ENCODE measurements around the gene OGFRL1. TPM values are rescaled to one million over a fixed set of nuclear protein-coding genes. Genes with fewer than 3 reads are reported as not detected.

The OGFRL1 gene
- total RNA-seq, 4 donors from 2014 or later, result 35.5 to 73.3 (median 65.7) TPM

DNA sequence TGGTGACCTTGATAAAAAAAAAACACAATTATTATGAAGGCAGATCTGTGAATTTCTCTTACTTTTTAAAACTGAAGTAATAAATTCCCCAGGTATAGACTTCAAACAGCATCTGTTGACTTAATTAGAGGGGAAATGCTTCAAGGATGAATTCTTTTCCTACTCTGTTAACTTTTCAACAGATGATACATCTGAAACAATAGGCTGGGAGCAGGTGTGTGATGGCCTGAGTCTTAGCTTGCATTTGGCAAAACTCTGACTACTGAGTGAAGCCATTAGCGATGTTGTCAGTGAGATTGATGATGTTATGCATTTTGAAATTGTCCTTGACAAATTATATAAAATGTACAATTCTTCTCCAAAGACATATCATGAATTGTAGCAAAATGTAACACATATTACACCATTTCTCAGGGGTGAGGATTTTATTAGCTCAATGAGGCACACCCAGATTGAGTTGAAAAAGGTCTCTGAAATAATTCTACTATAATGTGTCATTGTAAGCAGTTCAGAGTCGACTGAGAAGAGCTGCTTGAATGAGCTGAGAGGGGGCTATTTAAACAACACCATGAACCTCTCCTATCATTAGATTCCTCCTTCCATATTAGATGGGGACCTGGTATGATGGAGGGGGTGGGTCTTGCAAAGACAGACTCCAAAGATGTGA, 39.6 kb upstream of the OGFRL1 start:
- DNase-seq (ENCODE audit: low spot score in 2 of 2), result no peak
- no peaks in the 10 kb centered on the region for H3K36me3 ChIP-seq
- TF ChIP-seq EP300 (IDR thresholded peaks at IDR 0.05) (no peak), POLR2AphosphoS5 (IDR thresholded peaks at IDR 0.05) (no peak), CTCF (IDR thresholded peaks at IDR 0.05) (no peak), POLR2A (IDR thresholded peaks at IDR 0.05) (no peak)
- WGBS, result 54% methylated on average over 2 of the region's 2 CpGs
- no peak overlapping the region for H3K4me3 ChIP-seq
- no peaks in the 10 kb centered on the region for H3K9me3 ChIP-seq
- H3K27me3 ChIP-seq, result no peaks in the 10 kb centered on the region
- H3K27ac ChIP-seq, result no peak overlapping the region
- H3K4me1 ChIP-seq, result peaks cover 4% of the 10 kb centered on the region

DNA sequence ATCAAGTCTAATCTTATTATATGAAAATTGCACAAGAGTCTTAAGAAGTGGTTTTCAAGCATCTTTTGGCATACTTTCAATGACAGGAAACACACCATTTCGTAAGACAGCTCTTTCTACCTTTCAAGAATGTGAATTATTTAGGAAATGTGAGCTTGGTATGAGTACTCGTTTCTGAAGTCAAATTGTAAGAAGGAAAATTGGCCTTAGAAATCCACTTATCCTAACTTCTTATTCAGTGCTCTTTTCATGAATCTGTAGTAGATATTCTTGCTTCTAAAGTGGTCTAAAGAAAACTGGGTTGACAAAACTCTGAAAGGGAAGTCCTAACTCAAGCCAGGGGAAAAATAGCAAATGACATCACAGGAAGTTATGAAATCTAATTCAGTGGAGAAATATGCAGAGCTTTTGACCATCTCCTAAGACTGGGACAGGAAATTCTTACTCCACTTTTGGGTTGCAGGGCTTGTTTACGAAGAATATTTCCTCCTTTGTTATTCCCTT, 38.5 kb upstream of the OGFRL1 start:
- no peaks in the 10 kb centered on the region for H3K9me3 ChIP-seq
- WGBS, result 42% methylated on average over 3 of the region's 3 CpGs
- no peaks in the 10 kb centered on the region for H3K27me3 ChIP-seq
- H3K4me1 ChIP-seq, result peaks cover 4% of the 10 kb centered on the region
- peak overlapping the region; percentile 31 for H3K27ac ChIP-seq
- H3K4me3 ChIP-seq, result no peak overlapping the region
- no peaks in the 10 kb centered on the region for H3K36me3 ChIP-seq
- TF ChIP-seq EP300 (IDR thresholded peaks at IDR 0.05) (no peak), CTCF (IDR thresholded peaks at IDR 0.05) (no peak), POLR2A (IDR thresholded peaks at IDR 0.05) (no peak), POLR2AphosphoS5 (IDR thresholded peaks at IDR 0.05) (no peak)
- DNase-seq (ENCODE audit: low spot score in 2 of 2), result no peak

GRCh38 chr6:71252410-71252809, 36.2 kb upstream of the OGFRL1 start:
- no peak for TF ChIP-seq CTCF (IDR thresholded peaks at IDR 0.05)
- TF ChIP-seq POLR2AphosphoS5 (IDR thresholded peaks at IDR 0.05), result no peak
- TF ChIP-seq EP300 (IDR thresholded peaks at IDR 0.05), result no peak
- no peak for TF ChIP-seq POLR2A (IDR thresholded peaks at IDR 0.05)
- no peaks in the 10 kb centered on the region for H3K9me3 ChIP-seq
- no peaks in the 10 kb centered on the region for H3K36me3 ChIP-seq
- H3K27ac ChIP-seq, result no peak overlapping the region
- H3K4me1 ChIP-seq, result peaks cover 4% of the 10 kb centered on the region
- H3K4me3 ChIP-seq, result no peak overlapping the region
- no peak for DNase-seq (ENCODE audit: low spot score in 2 of 2)
- H3K27me3 ChIP-seq, result no peaks in the 10 kb centered on the region

DNA sequence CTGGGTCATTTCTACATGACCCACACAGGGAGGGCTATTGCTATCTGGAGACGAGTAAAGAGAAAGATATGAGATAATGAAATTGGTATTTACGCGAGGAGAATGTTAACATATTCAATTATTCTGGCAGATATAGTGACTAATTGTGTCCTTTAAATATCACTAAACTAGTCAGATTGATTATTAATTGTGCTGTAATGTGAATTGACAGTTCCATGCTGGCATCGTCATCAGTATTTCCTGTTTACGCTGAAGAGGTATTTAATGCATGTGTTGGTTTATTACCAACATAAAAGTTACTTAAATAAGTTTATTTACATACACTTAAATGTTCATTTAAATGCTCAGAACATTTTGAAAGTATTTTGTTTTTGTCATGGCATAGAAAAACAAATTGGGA, 35.7 kb upstream of the OGFRL1 start:
- TF ChIP-seq EP300 (IDR thresholded peaks at IDR 0.05), result no peak
- no peak for TF ChIP-seq POLR2A (IDR thresholded peaks at IDR 0.05)
- TF ChIP-seq CTCF (IDR thresholded peaks at IDR 0.05), result no peak
- no peak for TF ChIP-seq POLR2AphosphoS5 (IDR thresholded peaks at IDR 0.05)
- H3K27ac ChIP-seq, result no peak overlapping the region
- H3K4me3 ChIP-seq, result no peak overlapping the region
- no peak for DNase-seq (ENCODE audit: low spot score in 2 of 2)
- 61% methylated on average over 5 of the region's 5 CpGs for WGBS
- no peaks in the 10 kb centered on the region for H3K36me3 ChIP-seq
- H3K4me1 ChIP-seq, result peaks cover 4% of the 10 kb centered on the region
- no peaks in the 10 kb centered on the region for H3K9me3 ChIP-seq
- no peaks in the 10 kb centered on the region for H3K27me3 ChIP-seq

- 33% methylated on average over 3 of the region's 3 CpGs for WGBS
- Histone ChIP-seq H3K27me3 (no peaks in the 10 kb centered on the region), H3K4me1 (peaks cover 4% of the 10 kb centered on the region), H3K27ac (no peak overlapping the region), H3K4me3 (no peak overlapping the region), H3K36me3 (no peaks in the 10 kb centered on the region), H3K9me3 (no peaks in the 10 kb centered on the region)
- no peak for TF ChIP-seq CTCF (IDR thresholded peaks at IDR 0.05)
- TF ChIP-seq POLR2AphosphoS5 (IDR thresholded peaks at IDR 0.05), result no peak
- no peak for TF ChIP-seq EP300 (IDR thresholded peaks at IDR 0.05)
- no peak for TF ChIP-seq POLR2A (IDR thresholded peaks at IDR 0.05)
- DNase-seq (ENCODE audit: low spot score in 2 of 2), result no peak
Observed at GRCh38 chr6:71254323-71254722, 34.3 kb upstream of the OGFRL1 start.

Measured in suprapubic skin (tissue), 4 donors.